GM18907 (cell line): ENCODE data around the gene S100A8.
"Not testable (repeated sequence)": the region's sequence is repeated elsewhere in the genome, so short reads cannot be mapped to it uniquely, and the experiment has no call there.

Experiments used
- ATAC-seq: cut with Tn5 transposase; IDR thresholded peaks from one replicate; pipeline ENCODE4 v1.9.1; 2021; ENCODE audit warnings: mild to moderate bottlenecking, moderate library complexity; ENCODE audit not compliant: unreplicated experiment

S100A8 gene

GRCh38 chr1:153417136-153417888 is 26.4 kb upstream of the S100A8 start:
- ATAC-seq, result no peak

GRCh38 chr1:153415850-153416570 is 25.1 kb upstream of the S100A8 start, which contains the start of gene S100A7A:
Gene S100A7A (plus strand): TSS chr1:153416520. CDS start chr1:153418083, 1,563 bp downstream.
- no peak for ATAC-seq

GRCh38 chr1:153413961-153414360 is 23.1 kb upstream of the S100A8 start:
- ATAC-seq, result not testable (repeated sequence)

GRCh38 chr1:153407274-153407673 is 16.4 kb upstream of the S100A8 start:
- ATAC-seq, result not testable (repeated sequence)

- not testable (repeated sequence) for ATAC-seq
Measured at GRCh38 chr1:153405825-153406599, 15.1 kb upstream of the S100A8 start.

- no peak for ATAC-seq
Measured at GRCh38 chr1:153404768-153405167, 13.9 kb upstream of the S100A8 start.

GRCh38 chr1:153404086-153404635 is 13.3 kb upstream of the S100A8 start:
- no peak for ATAC-seq

- no peak for ATAC-seq
Measured at GRCh38 chr1:153403421-153404085, 12.7 kb upstream of the S100A8 start.

GRCh38 chr1:153402226-153402625 is 11.4 kb upstream of the S100A8 start:
- ATAC-seq, result no peak

- ATAC-seq, result no peak
Measured at GRCh38 chr1:153401461-153401860, 10.6 kb upstream of the S100A8 start.

- ATAC-seq, result no peak
Measured at GRCh38 chr1:153400244-153400643, 9.4 kb upstream of the S100A8 start.

GRCh38 chr1:153399401-153400055 is 8.7 kb upstream of the S100A8 start:
- no peak for ATAC-seq

- ATAC-seq, result no peak
Measured at GRCh38 chr1:153397924-153398651, 7.2 kb upstream of the S100A8 start.

- ATAC-seq, result no peak
Measured at GRCh38 chr1:153397051-153397923, 6.4 kb upstream of the S100A8 start.

GRCh38 chr1:153396461-153396860 is 5.6 kb upstream of the S100A8 start:
- ATAC-seq, result no peak

GRCh38 chr1:153395776-153396175 is 4.9 kb upstream of the S100A8 start:
- ATAC-seq, result no peak

- ATAC-seq, result no peak
Measured at GRCh38 chr1:153395136-153395685, 4.3 kb upstream of the S100A8 start.

- no peak for ATAC-seq
Measured at GRCh38 chr1:153394391-153394790, 3.5 kb upstream of the S100A8 start.
